HG03097 (cell line): Measurements from ENCODE around the gene KRT28.

ENCODE experiments used
- ATAC-seq: cut with Tn5 transposase; IDR thresholded peaks from one replicate; pipeline ENCODE4 v1.9.1; 2021; ENCODE audit not compliant: unreplicated experiment, low FRiP score

The KRT28 gene, protein sequence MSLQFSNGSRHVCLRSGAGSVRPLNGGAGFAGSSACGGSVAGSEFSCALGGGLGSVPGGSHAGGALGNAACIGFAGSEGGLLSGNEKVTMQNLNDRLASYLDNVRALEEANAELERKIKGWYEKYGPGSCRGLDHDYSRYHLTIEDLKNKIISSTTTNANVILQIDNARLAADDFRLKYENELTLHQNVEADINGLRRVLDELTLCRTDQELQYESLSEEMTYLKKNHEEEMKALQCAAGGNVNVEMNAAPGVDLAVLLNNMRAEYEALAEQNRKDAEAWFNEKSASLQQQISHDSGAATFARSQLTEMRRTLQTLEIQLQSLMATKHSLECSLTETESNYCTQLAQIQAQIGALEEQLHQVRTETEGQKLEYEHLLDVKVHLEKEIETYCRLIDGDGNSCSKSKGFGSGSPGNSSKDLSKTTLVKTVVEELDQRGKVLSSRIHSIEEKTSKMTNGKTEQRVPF

DNA sequence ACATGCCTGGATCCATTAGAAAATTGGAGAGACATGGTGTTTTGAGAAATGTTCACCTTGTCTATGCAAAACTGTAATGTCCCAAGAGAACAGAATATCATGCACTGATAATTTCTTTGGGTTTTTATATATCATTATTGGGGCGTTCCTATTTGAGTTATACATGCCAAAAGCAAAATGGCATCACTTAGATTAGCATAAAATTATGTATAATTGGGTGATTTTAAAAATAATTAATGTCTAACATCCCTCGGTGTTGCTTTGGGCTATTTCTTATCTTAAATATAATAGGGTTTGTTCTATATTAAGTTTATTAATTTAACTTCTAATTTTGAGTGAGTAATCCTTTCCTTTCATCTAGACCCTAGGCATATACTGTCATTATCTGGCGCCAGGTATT is at the start of gene KRT28:
Gene KRT28 (minus strand): TSS at position 101 of the 400 bp plus-strand sequence. CDS start 66 bp downstream, at position 35.
- no peak for ATAC-seq

GRCh38 chr17:40848583-40849235 is 49.0 kb upstream of the KRT28 start:
- no peak for ATAC-seq

DNA sequence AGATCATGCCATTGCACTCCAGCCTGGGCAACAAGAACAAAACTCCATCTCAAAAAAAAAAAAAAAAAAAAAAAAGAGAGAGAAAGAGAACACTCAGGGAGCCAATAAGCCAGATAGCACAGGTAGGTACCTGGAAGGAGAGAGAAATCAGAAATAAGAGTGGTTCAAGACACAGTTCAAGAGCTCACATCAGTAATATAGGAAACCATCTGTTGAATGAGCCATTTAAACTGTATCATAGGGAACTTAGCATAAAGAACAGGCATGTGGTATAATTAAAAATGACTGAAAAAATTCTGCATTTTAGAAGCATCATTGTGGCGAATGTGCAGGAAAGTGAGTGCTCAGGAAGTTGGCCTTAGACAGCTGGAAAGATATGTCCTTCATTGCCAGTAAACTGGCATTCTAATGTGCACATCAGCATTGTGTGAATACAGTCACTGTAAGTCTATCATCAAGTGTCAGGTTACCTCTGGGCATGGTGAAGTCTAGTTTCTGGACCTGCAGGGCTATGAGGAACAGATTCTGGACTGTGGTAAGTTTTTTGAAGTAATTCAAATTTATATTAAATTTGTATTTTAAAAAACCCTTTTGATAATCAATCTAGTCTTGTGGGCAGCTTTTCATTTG is 46.9 kb upstream of the KRT28 start:
- no peak for ATAC-seq

- no peak for ATAC-seq
Observed at GRCh38 chr17:40844671-40845107, 44.9 kb upstream of the KRT28 start.

- no peak for ATAC-seq
Observed at GRCh38 chr17:40843242-40843641, 43.5 kb upstream of the KRT28 start.

DNA sequence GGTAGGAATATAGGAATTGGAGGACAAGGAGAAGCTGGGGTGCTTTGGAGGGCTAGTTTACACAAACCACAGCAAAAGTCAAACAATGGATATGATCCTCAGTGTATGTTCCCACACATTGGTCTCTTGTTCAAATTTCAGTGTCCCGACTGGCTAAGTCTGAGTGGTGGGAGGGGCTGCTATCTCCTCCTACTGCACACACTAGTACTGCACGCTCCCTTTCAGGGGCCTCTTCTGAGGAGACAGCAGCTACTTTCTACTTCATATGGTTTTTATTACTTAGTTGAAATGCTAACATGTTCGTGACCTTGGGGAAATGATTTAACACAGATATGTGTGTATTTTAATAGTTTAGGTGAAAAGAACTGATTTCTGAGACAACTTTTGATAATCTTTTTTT is 41.5 kb upstream of the KRT28 start:
- ATAC-seq: no peak

DNA sequence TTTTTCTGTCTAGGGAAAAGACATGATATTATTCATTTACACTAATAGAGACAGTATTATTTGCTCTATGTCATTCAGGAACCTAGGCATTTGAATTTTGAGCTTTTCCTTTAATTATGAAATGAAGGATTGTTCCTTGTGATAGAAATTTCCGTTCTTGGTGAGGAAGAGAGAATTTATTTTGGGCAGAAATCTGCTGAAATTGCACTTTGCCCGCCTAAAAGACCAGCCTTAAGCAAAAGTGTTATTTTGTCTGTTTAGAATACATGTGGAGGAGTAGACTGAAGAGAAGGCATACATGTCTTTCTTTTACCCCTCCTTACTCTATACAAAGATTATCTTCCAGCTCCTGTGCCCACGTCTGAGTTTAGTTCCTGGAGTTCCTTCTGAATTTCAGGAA is 39.4 kb upstream of the KRT28 start:
- ATAC-seq: no peak

GRCh38 chr17:40836020-40836419 is 36.3 kb upstream of the KRT28 start:
- ATAC-seq: no peak

DNA sequence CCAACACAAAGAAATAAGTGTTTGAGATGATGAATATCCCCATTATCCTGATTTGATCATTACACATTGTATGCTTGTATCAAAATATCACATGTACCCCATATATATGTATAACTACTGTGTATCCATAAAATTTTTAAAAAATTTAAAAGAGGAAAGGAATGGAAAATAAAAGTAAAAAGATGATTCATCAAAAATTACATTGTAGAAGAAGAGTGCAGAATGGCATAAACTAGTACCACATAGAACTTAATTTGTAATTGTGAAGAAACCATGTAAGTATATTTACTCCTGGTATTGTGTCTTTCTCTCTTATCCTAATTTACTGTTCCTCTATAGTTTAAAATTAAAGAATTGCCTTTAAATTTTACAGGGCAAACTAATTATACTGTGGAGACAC is 34.1 kb upstream of the KRT28 start:
- ATAC-seq: no peak

DNA sequence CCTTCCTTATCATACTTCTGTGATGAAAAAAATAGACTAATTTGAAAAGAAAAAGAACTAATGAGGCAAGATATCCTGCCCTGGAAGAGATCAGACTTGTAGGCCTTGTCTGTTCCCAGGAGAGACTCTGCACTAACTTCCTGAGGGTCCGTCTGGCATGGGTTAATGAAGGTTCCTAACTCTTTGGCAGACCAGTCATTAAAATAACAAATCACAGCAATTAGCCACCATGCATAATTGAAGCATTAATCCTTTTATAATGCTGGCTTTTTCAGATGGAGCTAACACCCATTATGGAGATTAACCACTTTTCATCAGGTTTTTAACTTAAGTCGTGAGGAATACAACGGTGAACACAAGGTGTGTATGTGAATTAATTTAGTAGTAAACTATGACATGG is 33.1 kb upstream of the KRT28 start:
- no peak for ATAC-seq

GRCh38 chr17:40830085-40830776 is 30.5 kb upstream of the KRT28 start:
- ATAC-seq: no peak

DNA sequence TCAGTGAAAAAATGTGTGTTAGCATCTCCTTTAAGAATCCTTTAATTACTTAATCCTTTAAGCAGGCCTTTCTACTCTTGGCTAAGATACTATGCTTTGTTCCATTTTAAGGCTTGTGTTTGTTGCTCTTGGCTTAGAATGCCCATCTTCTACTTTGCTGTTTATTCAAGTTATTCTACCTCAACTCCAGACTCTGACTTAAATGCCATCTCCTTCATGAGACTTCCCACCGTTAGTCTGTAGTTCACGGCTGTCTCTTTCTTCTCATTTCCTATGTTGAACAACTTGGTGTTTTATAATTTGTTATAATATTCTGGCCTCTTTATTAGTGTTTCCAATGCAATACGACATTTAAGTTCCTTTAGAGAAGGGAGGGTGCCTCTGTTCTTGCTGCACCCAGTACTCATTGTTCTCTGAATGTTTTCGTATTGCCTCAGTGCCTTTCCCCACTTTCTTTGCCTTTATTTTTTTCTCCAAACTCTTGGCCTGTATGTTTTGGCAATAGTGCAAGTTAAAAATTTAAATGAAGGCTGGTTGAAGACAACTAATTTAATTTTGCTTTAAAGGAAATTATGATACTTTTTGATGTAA is 28.8 kb upstream of the KRT28 start:
- ATAC-seq: no peak

DNA sequence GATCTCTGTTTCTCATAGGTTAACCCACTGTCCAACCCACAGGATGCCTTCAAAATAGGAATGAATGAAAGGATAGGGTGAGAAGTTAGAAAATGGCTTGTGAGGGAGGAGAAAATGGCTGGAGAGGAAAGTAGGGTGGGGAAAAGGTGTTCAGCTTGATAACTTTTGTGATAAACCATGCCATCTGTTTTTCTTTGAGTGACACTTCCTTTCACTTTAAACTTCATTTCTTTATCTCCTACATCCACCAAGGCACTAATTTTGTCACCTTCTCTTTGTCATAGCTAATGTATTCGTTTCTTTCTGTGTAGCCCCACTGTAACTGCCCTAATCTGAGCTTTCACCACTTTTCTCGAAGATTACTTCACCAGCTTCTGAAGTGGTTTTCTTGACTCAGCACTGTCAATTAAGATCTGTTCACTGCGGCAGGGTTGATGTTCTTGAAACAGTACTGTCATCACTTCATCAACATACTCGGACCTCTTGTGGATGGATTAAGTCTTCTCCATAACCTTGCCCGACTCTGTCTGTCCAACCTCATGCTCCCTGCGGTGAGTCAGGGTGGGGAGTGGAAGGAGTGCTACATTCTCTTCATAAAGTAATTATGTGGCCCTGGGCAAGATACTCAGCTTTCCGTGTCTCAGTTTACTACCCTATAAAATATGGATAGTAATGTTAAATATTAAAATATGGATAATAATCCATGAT is 28.1 kb upstream of the KRT28 start:
- ATAC-seq: no peak

DNA sequence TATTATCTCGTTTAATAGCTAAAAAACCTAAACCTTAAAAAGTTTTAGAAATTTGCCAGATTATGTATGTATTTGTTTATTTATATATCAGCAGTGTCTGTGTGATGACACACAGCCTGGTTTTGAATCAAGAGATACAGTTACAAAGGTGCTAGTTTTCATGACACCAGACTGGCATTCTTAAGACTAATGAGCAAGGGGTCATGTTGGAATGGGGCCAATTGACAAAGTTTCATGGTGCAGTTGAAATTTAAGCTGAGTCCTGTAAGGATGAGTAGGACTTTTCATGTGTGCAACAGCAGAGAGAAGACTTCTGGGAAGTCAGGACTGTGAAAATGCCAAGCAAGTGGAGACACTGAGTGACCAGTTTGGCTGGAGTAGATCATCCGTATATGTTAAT is 25.8 kb upstream of the KRT28 start:
- ATAC-seq: no peak

DNA sequence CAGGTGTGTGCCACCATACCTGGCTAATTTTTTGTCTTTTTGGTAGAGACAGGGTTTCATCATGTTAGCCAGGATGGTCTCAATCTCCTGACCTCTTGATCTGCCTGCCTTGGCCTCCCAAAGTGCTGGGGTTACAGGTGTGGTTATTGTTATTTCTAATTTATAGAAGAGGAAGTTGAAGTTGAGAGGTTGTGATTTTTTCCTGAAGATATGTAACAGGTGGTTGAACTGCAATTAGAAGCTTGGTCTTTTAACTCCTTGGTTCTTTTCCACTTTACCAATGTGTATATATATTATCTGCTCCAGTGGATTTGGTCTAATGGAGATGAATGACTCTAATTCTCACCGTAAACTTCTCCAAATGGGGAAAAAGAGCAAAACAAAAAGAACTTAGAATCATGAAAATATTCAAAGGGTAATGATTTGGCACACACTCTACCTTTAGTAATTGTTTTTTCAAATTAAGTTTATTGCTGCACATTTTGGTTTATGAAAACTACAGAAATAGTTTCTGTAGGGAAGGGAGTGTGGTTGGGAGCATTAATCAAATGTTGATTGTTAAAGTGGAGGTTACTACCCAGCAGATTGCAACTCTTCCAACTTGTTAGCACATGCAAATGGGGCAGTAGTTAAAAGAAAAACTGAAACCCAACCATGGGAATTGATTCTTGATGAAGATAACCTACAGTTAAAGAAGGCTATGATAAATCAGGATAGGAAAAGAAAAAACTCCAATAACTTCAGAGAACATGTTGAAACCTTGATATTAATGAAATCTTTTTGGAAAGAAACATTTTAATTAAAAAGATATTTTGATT is 24.5 kb upstream of the KRT28 start:
- ATAC-seq: no peak

- ATAC-seq: no peak
Observed at GRCh38 chr17:40822132-40822812, 22.5 kb upstream of the KRT28 start, which contains the start of gene KRT10. Gene KRT10, minus strand, starts transcription at chr17:40822614. Its CDS starts 29 bp downstream, at chr17:40822585.

GRCh38 chr17:40821536-40821935 is 21.8 kb upstream of the KRT28 start:
- no peak for ATAC-seq

GRCh38 chr17:40820228-40820838 is 20.6 kb upstream of the KRT28 start:
- ATAC-seq: no peak
